ENCODE results near the gene NR1H2.

- TF ChIP-seq POLR2A (IDR thresholded peaks at IDR 0.05; ENCODE audit: low read depth, low read length) (no peak), POLR2AphosphoS5 (IDR thresholded peaks at IDR 0.05; ENCODE audit: low read depth, low read length) (no peak), TAF1 (IDR thresholded peaks at IDR 0.05; ENCODE audit: borderline replicate concordance, low read depth, low read length) (no peak)
Observed at GRCh38 chr19:50427997-50428425, 51.8 kb downstream of the NR1H2 start.

Measured in GM12892 (cell line).